HG02973 (cell line): ENCODE results near the gene ERVFRD-1.
A peak's percentile ranks its signal among the peaks of the same experiment; 100 is the strongest.
"Not testable (repeated sequence)": the region's sequence is repeated elsewhere in the genome, so short reads cannot be mapped to it uniquely, and the experiment has no call there.

ENCODE experiments used
- ATAC-seq: cut with Tn5 transposase; IDR thresholded peaks from one replicate; pipeline ENCODE4 v1.9.1; 2021; ENCODE audit warnings: moderate library complexity; ENCODE audit not compliant: unreplicated experiment

Gene ERVFRD-1

GRCh38 chr6:11129908-11130565 is 18.5 kb upstream of the ERVFRD-1 start:
- no peak for ATAC-seq

GRCh38 chr6:11128608-11129007 is 17.1 kb upstream of the ERVFRD-1 start:
- ATAC-seq, result no peak

- ATAC-seq, result no peak
Measured at GRCh38 chr6:11126876-11127275, 15.4 kb upstream of the ERVFRD-1 start.

GRCh38 chr6:11123978-11124377 is 12.5 kb upstream of the ERVFRD-1 start:
- no peak for ATAC-seq

- ATAC-seq, result no peak
Measured at GRCh38 chr6:11122380-11122779, 10.9 kb upstream of the ERVFRD-1 start.

- no peak for ATAC-seq
Measured at GRCh38 chr6:11121851-11122250, 10.3 kb upstream of the ERVFRD-1 start.

- no peak for ATAC-seq
Measured at GRCh38 chr6:11120271-11121005, 8.9 kb upstream of the ERVFRD-1 start.

- ATAC-seq, result not testable (repeated sequence)
Measured at GRCh38 chr6:11115808-11116536, 4.4 kb upstream of the ERVFRD-1 start.

- no peak for ATAC-seq
Measured at GRCh38 chr6:11113038-11113437, 1.5 kb upstream of the ERVFRD-1 start.

- ATAC-seq, result no peak
Measured at GRCh38 chr6:11111769-11112437, 378 bp upstream of the ERVFRD-1 start.

GRCh38 chr6:11108726-11109125 is 2.8 kb downstream of the ERVFRD-1 start:
- no peak for ATAC-seq

GRCh38 chr6:11103065-11103464 is 8.5 kb downstream of the ERVFRD-1 start:
- no peak for ATAC-seq

- no peak for ATAC-seq
Measured at GRCh38 chr6:11101417-11101816, 10.1 kb downstream of the ERVFRD-1 start.

GRCh38 chr6:11098004-11098403 is 13.5 kb downstream of the ERVFRD-1 start:
- no peak for ATAC-seq

GRCh38 chr6:11097476-11097875 is 14.0 kb downstream of the ERVFRD-1 start:
- ATAC-seq, result no peak

- ATAC-seq, result no peak
Measured at GRCh38 chr6:11096109-11096508, 15.4 kb downstream of the ERVFRD-1 start.

- no peak for ATAC-seq
Measured at GRCh38 chr6:11094941-11095340, 16.6 kb downstream of the ERVFRD-1 start.

GRCh38 chr6:11094411-11094851 is 17.1 kb downstream of the ERVFRD-1 start:
- peak; percentile 30 for ATAC-seq

GRCh38 chr6:11093626-11094410 is 17.7 kb downstream of the ERVFRD-1 start, which contains the start of gene SMIM13:
TSS of gene SMIM13 (plus strand) at chr6:11093834. CDS start at chr6:11094314, 480 bp downstream.
- peak; percentile 88 for ATAC-seq

- ATAC-seq, result peak; percentile 13
Measured at GRCh38 chr6:11093376-11093625, 18.2 kb downstream of the ERVFRD-1 start.
